Measurements from ENCODE around the gene EFCAB11.
"Not testable (repeated sequence)": the region's sequence is repeated elsewhere in the genome, so short reads cannot be mapped to it uniquely, and the experiment has no call there.

The EFCAB11 gene

DNA sequence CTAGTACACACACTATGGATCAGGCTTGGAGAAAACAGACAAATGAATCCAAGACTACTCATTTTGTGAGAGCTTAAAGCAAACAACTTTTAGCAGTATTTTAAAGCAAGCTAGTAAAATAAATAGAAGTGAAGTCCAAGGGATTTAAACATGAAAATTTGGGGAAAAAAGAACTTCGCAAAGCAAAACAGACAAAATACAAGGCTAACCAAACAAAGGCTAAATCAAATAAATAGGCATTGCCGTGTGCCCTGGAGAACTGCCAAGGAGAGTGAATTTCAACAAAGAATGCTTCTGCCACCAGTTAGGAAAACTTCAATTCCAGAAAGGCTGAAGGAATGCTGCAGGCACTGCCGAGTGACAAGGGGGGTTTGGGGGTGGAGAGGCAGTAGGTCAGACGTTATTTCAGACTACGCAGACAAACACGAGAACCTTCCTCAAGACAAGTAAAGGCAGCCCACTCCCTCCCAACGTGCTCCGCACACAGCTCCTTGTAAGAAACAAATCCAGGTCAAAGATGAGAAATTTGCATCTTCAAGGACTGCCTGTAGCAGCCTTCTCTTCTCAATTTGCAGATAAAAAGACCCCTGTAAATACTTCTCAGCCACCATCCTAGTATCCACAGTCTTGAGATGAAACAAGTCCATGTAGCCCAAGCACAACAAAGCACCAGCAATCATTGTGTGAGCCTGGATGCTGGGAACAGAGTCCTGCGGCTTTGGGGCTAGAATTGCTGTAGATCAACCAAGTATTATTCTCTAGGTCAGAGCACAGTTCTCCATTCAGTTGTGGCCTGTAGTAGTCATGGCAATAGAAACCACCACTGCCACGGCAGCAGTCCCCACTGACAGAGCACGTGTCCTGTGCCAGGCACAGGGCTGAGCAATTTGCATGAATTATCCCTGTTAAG, 43.3 kb downstream of the EFCAB11 start:
- DNase-seq (ENCODE audit: low read depth in 2 of 2) = no peak

- DNase-seq (ENCODE audit: low read depth in 2 of 2) = no peak
These were observed 43.9 kb downstream of the EFCAB11 start for GRCh38 chr14:89910691-89911009.

- no peak for DNase-seq (ENCODE audit: low read depth in 2 of 2)
These were observed 44.9 kb downstream of the EFCAB11 start for GRCh38 chr14:89909586-89909985.

- no peak for DNase-seq (ENCODE audit: low read depth in 2 of 2)
These were observed 45.6 kb downstream of the EFCAB11 start for GRCh38 chr14:89908712-89909450.

DNA sequence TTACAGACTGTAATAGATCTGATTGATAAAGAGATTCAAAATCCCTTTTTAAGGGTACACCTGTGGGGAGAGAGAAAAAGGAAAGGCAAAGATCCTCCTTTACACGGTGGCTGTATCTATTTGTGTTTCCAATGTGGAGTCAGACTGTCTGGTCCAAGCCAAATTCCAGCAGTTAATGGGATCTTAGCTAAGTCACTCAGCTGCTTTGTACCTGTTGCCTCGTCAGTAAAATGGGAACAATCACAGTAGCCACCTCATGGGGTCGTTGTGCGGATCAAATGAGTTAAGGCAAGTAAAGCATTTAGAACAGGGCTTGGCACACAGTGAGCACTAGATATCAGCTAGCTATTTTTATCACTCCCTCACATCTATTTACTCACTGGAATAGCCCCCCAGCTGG, 46.9 kb downstream of the EFCAB11 start:
- no peak for DNase-seq (ENCODE audit: low read depth in 2 of 2)

DNA sequence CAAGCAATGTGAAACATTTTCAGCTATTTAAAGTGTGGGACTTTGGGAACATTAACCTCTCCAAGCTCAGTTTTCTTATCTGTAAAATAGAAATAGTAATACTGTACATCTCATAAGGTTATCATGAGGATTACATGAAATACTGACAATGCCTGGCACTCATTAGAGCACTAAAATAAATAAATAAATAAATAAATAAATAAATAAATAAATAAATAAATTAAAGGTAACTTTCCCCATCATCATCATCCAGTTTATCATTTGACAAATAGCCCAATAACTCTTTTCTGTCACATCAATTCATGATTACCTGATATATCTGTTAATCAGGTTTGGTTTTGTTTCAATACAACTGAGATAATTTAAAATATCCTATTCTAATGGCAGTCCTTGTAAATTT, 48.5 kb downstream of the EFCAB11 start:
- DNase-seq (ENCODE audit: low read depth in 2 of 2) = no peak

GRCh38 chr14:89903340-89903952, 51.1 kb downstream of the EFCAB11 start:
- DNase-seq (ENCODE audit: low read depth in 2 of 2) = no peak

DNA sequence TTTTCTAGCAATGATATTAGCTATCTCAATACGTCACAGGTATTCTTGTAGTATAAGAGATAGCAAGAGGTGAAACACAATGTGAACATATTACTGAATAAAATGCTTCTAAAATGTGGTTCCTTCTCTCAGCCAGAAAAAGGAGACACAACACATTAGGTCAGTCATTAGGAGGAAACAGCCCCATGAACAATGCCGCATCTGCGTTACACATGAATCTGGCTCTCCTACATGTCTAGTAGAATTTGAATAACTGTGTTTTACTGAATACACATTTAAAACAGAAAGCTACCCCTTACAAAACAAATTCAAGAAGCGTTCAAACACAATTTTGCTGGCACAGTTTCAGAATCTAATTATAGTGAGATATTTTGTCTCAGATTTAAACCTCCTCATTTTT, 51.6 kb downstream of the EFCAB11 start:
- no peak for DNase-seq (ENCODE audit: low read depth in 2 of 2)

DNA sequence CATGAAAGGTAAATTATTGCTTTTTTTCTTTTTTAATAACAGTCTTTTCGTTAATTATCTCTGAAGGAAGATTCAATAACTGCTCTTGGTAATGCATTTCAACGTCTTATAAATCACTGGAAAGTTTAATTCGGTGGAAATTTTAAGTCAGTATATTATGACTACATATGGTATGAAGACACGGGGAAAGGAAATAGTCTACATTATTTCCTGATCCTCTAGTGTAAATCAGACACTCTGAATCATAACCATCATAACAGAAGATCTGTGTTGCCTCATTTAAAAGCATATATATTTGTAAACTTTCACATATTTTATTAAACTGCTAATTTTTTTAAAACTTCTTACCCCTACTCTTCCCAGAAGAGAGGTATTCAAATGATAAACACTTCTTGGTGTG, 53.7 kb downstream of the EFCAB11 start:
- DNase-seq (ENCODE audit: low read depth in 2 of 2) = no peak

GRCh38 chr14:89899917-89900663, 54.4 kb downstream of the EFCAB11 start:
- no peak for DNase-seq (ENCODE audit: low read depth in 2 of 2)

DNA sequence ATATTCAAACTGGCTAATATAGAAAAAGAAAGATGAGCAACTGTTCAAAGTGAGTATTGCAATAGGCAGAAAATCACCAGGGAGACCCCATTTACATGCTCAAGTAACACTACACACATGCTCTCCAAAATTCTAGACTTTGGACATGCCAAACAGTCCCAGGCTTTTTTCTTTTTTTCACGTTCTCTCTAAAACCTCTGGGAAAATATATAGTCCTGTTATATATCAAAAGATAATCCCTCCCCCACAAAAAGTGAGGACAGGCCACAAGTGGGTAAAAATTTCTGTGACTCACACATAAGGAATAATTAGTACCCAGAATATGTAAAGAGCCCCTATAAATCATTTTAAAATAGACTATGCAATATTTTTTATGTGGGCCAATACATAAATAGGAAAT, 55.2 kb downstream of the EFCAB11 start:
- no peak for DNase-seq (ENCODE audit: low read depth in 2 of 2)

DNA sequence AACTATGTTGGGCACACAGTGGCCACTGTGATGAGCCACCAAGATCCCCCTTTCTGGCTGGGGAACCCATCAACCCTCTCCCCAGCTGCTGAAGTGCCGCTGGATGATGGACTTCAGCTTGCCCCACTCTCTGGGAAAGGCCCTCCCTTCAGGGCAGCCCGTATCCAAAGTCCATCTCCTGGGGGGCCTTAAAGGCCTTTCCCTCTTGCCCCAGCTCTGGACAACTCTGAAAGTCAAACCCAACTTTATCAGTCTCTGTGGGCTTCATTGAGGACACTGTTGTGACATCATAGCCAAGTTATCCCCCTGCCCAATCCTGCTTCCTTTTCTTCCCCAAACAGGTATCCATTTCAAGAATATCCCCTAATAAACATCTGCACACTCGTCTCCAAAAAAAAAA, 61.1 kb downstream of the EFCAB11 start:
- DNase-seq (ENCODE audit: low read depth in 2 of 2) = not testable (repeated sequence)

DNA sequence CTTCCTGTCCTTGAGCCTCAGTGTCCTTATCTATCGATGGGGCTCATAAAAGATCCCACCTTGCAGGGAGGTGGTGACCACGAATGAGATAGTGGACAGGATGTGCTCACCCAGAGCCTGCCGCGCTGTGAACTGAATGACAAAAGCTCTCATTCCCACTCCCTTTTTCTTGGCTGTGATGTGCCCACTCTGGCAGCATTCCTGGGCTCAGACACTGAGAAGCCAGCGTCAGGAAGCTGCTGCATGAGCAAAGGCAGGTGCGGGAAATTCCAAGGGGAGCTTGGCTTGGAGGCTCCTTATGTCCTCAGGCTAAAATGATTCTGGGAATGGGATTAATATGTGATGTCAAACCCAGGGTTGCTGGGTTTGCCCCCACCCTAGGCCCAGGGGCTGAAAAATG, 61.6 kb downstream of the EFCAB11 start:
- DNase-seq (ENCODE audit: low read depth in 2 of 2) = no peak

DNA sequence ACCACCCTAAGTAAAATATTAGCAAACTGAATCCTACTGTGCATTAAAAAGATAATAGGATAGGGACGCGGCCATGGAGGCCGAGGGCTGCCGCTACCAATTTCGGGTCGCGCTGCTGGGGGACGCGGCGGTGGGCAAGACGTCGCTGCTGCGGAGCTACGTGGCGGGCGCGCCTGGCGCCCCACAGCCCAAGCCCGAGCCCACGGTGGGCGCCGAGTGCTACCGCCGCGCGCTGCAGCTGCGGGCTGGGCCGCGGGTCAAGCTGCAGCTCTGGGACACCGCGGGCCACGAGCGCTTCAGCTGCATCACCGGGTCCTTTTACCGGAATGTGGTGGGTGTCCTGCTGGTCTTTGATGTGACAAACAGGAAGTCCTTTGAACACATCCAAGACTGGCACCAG, 62.8 kb downstream of the EFCAB11 start:
- not testable (repeated sequence) for DNase-seq (ENCODE audit: low read depth in 2 of 2)

DNA sequence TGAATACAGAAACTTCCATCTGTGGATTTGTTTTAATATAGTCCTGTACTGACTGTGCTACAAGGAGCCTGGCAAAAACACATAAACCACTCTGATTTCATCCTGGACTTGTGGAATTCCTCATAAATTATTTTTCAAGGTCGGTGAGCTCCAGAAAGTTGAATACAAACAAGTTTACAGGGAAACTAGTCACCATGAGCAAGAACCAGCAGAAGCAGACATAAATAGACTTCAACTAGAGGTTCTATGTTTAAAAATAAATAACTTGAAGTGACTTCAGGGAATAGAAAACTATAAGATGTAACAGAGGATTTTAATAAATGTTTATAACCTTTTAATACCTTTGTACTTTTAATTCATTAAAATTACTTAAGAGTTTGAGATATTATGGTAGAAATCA, 63.5 kb downstream of the EFCAB11 start:
- no peak for DNase-seq (ENCODE audit: low read depth in 2 of 2)

DNA sequence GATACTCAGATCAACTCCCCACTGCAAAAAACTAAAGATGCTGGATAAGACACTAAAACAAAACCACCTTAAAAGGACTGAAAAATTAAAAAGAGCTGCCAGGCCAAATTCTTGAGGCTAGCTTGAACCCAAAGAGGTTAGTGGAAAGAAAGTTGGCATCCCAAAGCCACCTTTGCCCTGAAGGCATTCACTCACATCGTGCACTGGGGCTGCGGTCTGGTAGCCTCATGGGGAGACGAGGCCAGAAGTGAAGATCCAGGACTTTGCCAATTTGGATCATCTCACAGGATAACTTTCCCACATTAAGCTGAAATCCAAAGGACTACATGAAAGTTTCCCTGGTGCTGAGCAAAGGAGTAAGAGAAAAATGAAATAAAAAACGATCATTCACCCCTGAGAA, 63.9 kb downstream of the EFCAB11 start:
- no peak for DNase-seq (ENCODE audit: low read depth in 2 of 2)

DNA sequence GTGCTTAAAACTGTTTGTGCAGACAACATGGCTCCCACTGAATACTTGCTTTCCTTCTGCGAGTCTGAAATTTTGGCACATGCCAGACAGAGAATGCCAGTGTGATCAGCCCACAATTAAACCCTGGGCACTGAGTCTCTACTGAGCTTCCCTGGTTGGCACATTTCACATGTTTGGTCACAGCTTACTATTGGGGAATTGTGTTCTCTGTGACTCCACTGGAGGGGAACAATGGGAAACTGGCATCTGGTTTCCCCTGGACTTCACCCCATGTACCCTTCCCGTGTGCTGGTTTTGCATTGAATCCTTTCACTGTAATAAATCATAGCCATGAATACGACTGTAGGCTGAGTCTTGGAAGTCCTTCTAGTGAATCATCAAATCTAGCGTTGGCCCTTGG, 64.9 kb downstream of the EFCAB11 start:
- no peak for DNase-seq (ENCODE audit: low read depth in 2 of 2)

DNA sequence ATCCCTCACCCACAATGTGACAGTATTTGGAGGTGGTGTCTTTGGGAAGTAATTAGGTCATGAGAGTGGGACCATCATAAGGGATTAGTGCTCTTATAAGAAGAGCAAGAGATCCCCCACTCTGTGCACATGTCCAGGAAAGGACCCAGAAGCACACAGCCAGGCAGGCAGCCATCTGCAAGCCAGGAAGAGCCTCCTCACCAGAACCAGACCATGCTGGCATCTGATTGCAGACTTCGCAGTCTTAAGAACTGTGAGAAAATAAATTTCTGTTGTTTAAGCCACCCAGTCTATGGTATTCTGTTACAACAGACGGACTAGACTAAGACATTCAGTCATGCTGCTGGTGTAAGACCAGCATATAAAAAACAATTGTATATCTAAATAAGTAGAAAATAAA, 69.8 kb downstream of the EFCAB11 start:
- DNase-seq (ENCODE audit: low read depth in 2 of 2) = no peak

DNA sequence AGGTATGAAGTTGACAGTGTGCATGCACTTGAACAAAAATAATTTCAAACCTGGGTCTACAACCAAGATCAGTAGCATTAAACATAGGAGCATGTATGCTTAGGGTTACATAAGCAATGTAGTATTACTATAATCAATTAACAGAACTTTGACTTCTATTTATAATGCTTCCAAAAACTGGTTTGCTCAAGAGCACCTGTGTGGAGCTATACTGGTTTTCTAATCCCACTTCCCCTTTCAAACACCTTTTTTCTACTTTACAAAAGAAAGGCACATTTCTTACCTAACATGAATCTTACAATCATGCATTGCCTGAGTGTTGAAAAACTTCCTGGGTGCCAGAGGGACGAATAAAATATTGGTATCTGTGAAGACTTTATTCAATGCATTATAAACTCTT, 72.7 kb downstream of the EFCAB11 start:
- no peak for DNase-seq (ENCODE audit: low read depth in 2 of 2)

- not testable (repeated sequence) for DNase-seq (ENCODE audit: low read depth in 2 of 2)
These were observed 80.4 kb downstream of the EFCAB11 start for GRCh38 chr14:89874091-89874490.

- no peak for DNase-seq (ENCODE audit: low read depth in 2 of 2)
These were observed 84.2 kb downstream of the EFCAB11 start for GRCh38 chr14:89870316-89870715.

- DNase-seq (ENCODE audit: low read depth in 2 of 2) = no peak
These were observed 84.9 kb downstream of the EFCAB11 start for GRCh38 chr14:89869606-89870005.

Measured in stimulated activated CD8-positive, alpha-beta memory T cell treated with anti-CD3 and anti-CD28 coated beads, Interleukin-15, amount 100 ng/mL, for 48 hours (primary cell).